IMR-90 (cell line): Measurements from ENCODE around the gene CAMTA1. TPM values are rescaled to one million over a fixed set of nuclear protein-coding genes. Genes with fewer than 3 reads are reported as not detected.

Experiments
- ATAC-seq: fragments of 200-7000 bp; cut with Tn5 transposase; 2 replicates; pipeline ENCODE4 v1.9.1; 2020; ENCODE audit warnings: low read depth, mild to moderate bottlenecking, moderate library complexity
- BruUV-seq: library from RNA; stranded (reverse); fragments of 400-500 nt; replicated peaks from 2 replicates; lab custom pipeline; 2021; lab: Mats Ljungman, UMichigan
- CTCF ChIA-PET: fragments of 300-600 bp; formaldehyde crosslinking; extraction: SDS; loops from one replicate; lab custom pipeline; 2021; ENCODE audit warnings: antibody characterized with exemption; lab: Yijun Ruan, JAX
- POLR2A ChIA-PET: fragments of 300-600 bp; sonication (Branson Sonifier 250); formaldehyde crosslinking; loops from one replicate; lab custom pipeline; 2022; ENCODE audit warnings: antibody characterized with exemption; ENCODE audit not compliant: unreplicated experiment; lab: Charles Lee
- DNase-seq: peaks from one replicate; pipeline ENCODE4 v3.0.0; 2013
- H2AFZ ChIP-seq: replicated peaks from 2 replicates; pipeline ENCODE3; 2013; ENCODE audit warnings: low read length, mild to moderate bottlenecking; ENCODE audit not compliant: poor library complexity
- H2AK5ac ChIP-seq: 2 replicates; pipeline ENCODE4 v1.6.1; 2013; ENCODE audit warnings: low read depth, low read length, inconsistent platforms
- H2AK9ac ChIP-seq: replicated peaks from 2 replicates; pipeline ENCODE3; 2013; ENCODE audit warnings: mild to moderate bottlenecking, low read depth, low read length, moderate library complexity; ENCODE audit not compliant: poor library complexity
- H2BK120ac ChIP-seq: 2 replicates; pipeline ENCODE4 v1.6.1; 2013; ENCODE audit warnings: low read depth, low read length, inconsistent platforms
- H2BK15ac ChIP-seq: 3 replicates; pipeline ENCODE4 v1.6.1; 2013; ENCODE audit warnings: low read depth, low read length, inconsistent platforms
- H2BK20ac ChIP-seq: 2 replicates; pipeline ENCODE4 v1.6.1; 2013; ENCODE audit warnings: low read depth, mild to moderate bottlenecking, inconsistent platforms, low read length, moderate library complexity
- H2BK5ac ChIP-seq: 2 replicates; pipeline ENCODE4 v1.6.1; 2013; ENCODE audit warnings: mild to moderate bottlenecking, low read depth, low read length, inconsistent platforms; ENCODE audit not compliant: poor library complexity, severe bottlenecking
- H3K14ac ChIP-seq: replicated peaks from 2 replicates; pipeline ENCODE4 v1.6.1; 2013; ENCODE audit warnings: low read depth, low read length, inconsistent platforms
- H3K18ac ChIP-seq: 2 replicates; pipeline ENCODE4 v1.6.1; 2013; ENCODE audit warnings: low read depth, low read length, control low read depth
- H3K23ac ChIP-seq: 2 replicates; pipeline ENCODE4 v1.6.1; 2013; ENCODE audit warnings: low read depth, low read length, inconsistent platforms
- H3K27ac ChIP-seq: 2 replicates; pipeline ENCODE4 v1.5.1; 2013; ENCODE audit warnings: mild to moderate bottlenecking, control low read depth, low read length; ENCODE audit not compliant: insufficient read depth
- H3K27me3 ChIP-seq: 2 replicates; pipeline ENCODE4 v1.6.1; 2013; ENCODE audit warnings: low read length; ENCODE audit not compliant: control insufficient read depth, insufficient read depth
- H3K36me3 ChIP-seq: 2 replicates; pipeline ENCODE4 v1.6.1; 2013; ENCODE audit warnings: low read length, mixed read lengths; ENCODE audit not compliant: control insufficient read depth, insufficient read depth
- H3K4ac ChIP-seq: 2 replicates; pipeline ENCODE4 v1.6.1; 2013; ENCODE audit warnings: low read depth, low read length, inconsistent platforms
- H3K4me1 ChIP-seq: 2 replicates; pipeline ENCODE4 v1.6.1; 2013; ENCODE audit warnings: low read length, mixed read lengths; ENCODE audit not compliant: control insufficient read depth, insufficient read depth
- H3K4me2 ChIP-seq: 2 replicates; pipeline ENCODE4 v1.6.1; 2013; ENCODE audit warnings: low read depth, mild to moderate bottlenecking, control low read depth, low read length, moderate library complexity
- H3K4me3 ChIP-seq: 2 replicates; pipeline ENCODE4 v1.5.1; 2013; ENCODE audit warnings: low read depth, mild to moderate bottlenecking, control low read depth, low read length, moderate library complexity; ENCODE audit not compliant: insufficient read depth
- H3K56ac ChIP-seq: 2 replicates; pipeline ENCODE4 v1.6.1; 2013; ENCODE audit warnings: low read length, inconsistent platforms; ENCODE audit not compliant: insufficient read depth; ENCODE audit errors: extremely low read depth
- H3K79me1 ChIP-seq, 2 experiments: 2 replicates each; pipeline ENCODE4 v1.6.1; 2013; ENCODE audit warnings: low read length in 2 of 2, inconsistent platforms in 1 of 2, low read depth in 1 of 2
- H3K9ac ChIP-seq: 2 replicates; pipeline ENCODE4 v1.6.1; 2013; ENCODE audit warnings: low read depth, low read length, control low read depth
- H3K9me1 ChIP-seq: 2 replicates; pipeline ENCODE4 v1.6.1; 2013; ENCODE audit warnings: low read length, inconsistent platforms; ENCODE audit not compliant: insufficient read depth
- H3K9me3 ChIP-seq: 2 replicates; pipeline ENCODE4 v1.6.1; 2013; ENCODE audit warnings: low read length; ENCODE audit not compliant: control insufficient read depth, insufficient read depth
- H4K20me1 ChIP-seq: 2 replicates; pipeline ENCODE4 v1.6.1; 2013; ENCODE audit warnings: low read length, inconsistent platforms; ENCODE audit not compliant: insufficient read depth
- H4K5ac ChIP-seq: 2 replicates; pipeline ENCODE4 v1.6.1; 2013; ENCODE audit warnings: mild to moderate bottlenecking, low read depth, low read length, control low read depth
- H4K8ac ChIP-seq, 2 experiments: 2 replicates each; pipeline ENCODE4 v1.6.1; 2013; ENCODE audit warnings: low read depth in 2 of 2, low read length in 2 of 2, control low read depth in 1 of 2, inconsistent platforms in 1 of 2
- H4K91ac ChIP-seq: 2 replicates; pipeline ENCODE4 v1.6.1; 2013; ENCODE audit warnings: low read depth, low read length, inconsistent platforms; ENCODE audit not compliant: insufficient read depth
- CHD1 ChIP-seq: IDR thresholded peaks from 2 replicates; pipeline ENCODE4 v1.6.1; 2012; ENCODE audit warnings: low read depth, low read length, improper control_type of control experiment
- FOS ChIP-seq: fragments of 150-350 bp; IDR thresholded peaks from 2 replicates; pipeline ENCODE4 v1.6.1; 2016; ENCODE audit warnings: low read depth, low read length
- MAFK ChIP-seq: IDR thresholded peaks from 2 replicates; pipeline ENCODE4 v1.6.1; 2012; ENCODE audit warnings: low read depth, low read length, improper control_type of control experiment
- MXI1 ChIP-seq: IDR thresholded peaks from 2 replicates; pipeline ENCODE4 v1.6.1; 2012; ENCODE audit warnings: low read depth, mild to moderate bottlenecking, low read length, moderate library complexity, borderline replicate concordance
- NFE2L2 ChIP-seq: fragments of 150-350 bp; IDR thresholded peaks from 2 replicates; pipeline ENCODE4 v1.6.1; 2016; ENCODE audit warnings: low read depth, mild to moderate bottlenecking, low read length
- POLR2A ChIP-seq: IDR thresholded peaks from 2 replicates; pipeline ENCODE4 v1.6.1; 2012; ENCODE audit warnings: mild to moderate bottlenecking, low read depth, low read length
- RCOR1 ChIP-seq: IDR thresholded peaks from 2 replicates; pipeline ENCODE4 v1.6.1; 2012; ENCODE audit warnings: mild to moderate bottlenecking, low read length, improper control_type of control experiment; ENCODE audit not compliant: insufficient replicate concordance
- RFX5 ChIP-seq: IDR thresholded peaks from 2 replicates; pipeline ENCODE4 v1.8.0; 2012; ENCODE audit warnings: low read depth, mild to moderate bottlenecking, low read length, moderate library complexity
- SMC3 ChIP-seq: fragments of 150-350 bp; IDR thresholded peaks from 2 replicates; pipeline ENCODE4 v1.6.1; 2016; ENCODE audit warnings: low read depth, mild to moderate bottlenecking, antibody characterized with exemption, low read length, moderate library complexity
- WGBS, 2 experiments: methylation state at CpG; one replicate each; pipeline versions ENCODE4 v1.1.5 to v1.1.7; 2013; ENCODE audit warnings: missing lambda C conversion rate in 2 of 2; ENCODE audit not compliant: insufficient read length in 1 of 2; ENCODE audit errors: extremely low coverage in 2 of 2; 5-methylcytosine and 5-hydroxymethylcytosine counted together
- dilution Hi-C: fragments of 300-500 bp; cut with HindIII; formaldehyde crosslinking; loops from one replicate; pipeline ENCODE4 v1.14.3; 2018; ENCODE audit warnings: low sequenced_read_pairs; ENCODE audit not compliant: unreplicated experiment
- in situ Hi-C: fragments of 300-500 bp; cut with MboI; formaldehyde crosslinking; loops from 3 replicates; pipeline ENCODE4 v1.14.3; 2019; ENCODE audit warnings: low sequenced_read_pairs, inconsistent platforms, mixed read lengths
- intact Hi-C: fragments of 100-400 bp; cut with micrococcal nuclease; formaldehyde crosslinking; loops from 2 replicates; pipeline ENCODE4 v1.10.0; 2022
- polyA plus RNA-seq, 3 experiments: library from polyadenylated mRNA; depleted of rRNA; stranded (reverse); fragments of >200 nt; gene quantifications; 2 replicates each; pipeline ENCODE4 v1.2.3, GENCODE V29; 2012; ENCODE audit warnings: low replicate concordance in 1 of 3
- total RNA-seq: library from RNA; depleted of rRNA; stranded (reverse); fragments of >200 nt; gene quantifications from 2 replicates; pipeline ENCODE4 v1.2.3, GENCODE V29; 2012
- TF ChIP-seq, protein P1 (sequence below): fragments of 150-350 bp; IDR thresholded peaks from 2 replicates; pipeline ENCODE4 v1.6.1; 2016; ENCODE audit warnings: low read depth, mild to moderate bottlenecking, low read length, moderate library complexity, borderline replicate concordance
- TF ChIP-seq, protein P2 (sequence below): conservative IDR thresholded peaks from 2 replicates; pipeline ENCODE4 v1.5.1; 2012; ENCODE audit warnings: mild to moderate bottlenecking, low read depth, low read length, improper control_type of control experiment

Gene CAMTA1
- total and polyA plus RNA-seq, 2 of the 4 experiments (the other 2 are of a cell fraction), result 35.5 to 74.3 TPM

DNA sequence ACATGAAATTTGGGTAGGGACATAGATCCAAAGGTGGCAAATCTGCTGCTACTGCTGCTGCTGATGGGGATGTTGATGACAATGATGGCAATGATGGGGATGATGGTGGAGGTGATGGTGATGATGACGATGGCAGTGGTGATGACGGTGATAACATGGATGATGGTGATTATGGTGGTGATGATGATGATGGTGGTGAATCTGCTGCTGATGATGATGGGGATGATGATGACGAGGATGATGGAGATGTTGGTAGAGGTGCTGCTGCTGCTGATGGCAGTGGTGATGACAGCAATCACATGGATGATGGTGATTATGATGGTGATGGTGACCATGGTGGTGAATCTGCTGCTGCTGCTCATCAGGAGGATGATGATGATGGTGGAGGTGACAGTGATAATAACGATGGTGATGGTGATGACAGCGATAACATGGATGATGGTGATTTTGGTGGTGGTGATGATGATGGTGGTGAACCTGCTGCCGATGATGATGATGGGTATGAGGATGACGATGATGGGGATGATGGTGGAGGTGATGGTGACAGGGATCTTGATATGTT is 644.9 kb downstream of the CAMTA1 start:
- Histone ChIP-seq H3K27me3 (no peaks in the 10 kb centered on the region), H3K79me1 (no peaks in the 10 kb centered on the region), H2BK15ac (no peak overlapping the region), H2AK5ac (peak overlapping the region; percentile 31; the same call in 1 of the 2 replicates), H2BK120ac (no peak overlapping the region), H3K4me3 (no peak overlapping the region), H3K4me2 (no peak overlapping the region), H3K56ac (no peak overlapping the region), H4K20me1 (no peaks in the 10 kb centered on the region), H4K8ac (no peak overlapping the region), H3K27ac (no peak overlapping the region), H2AFZ (no peak overlapping the region), H3K4me1 (peaks cover 4% of the 10 kb centered on the region), H2BK5ac (no peak overlapping the region), H2AK9ac (peak overlapping the region; percentile 31), H4K91ac (no peak overlapping the region), H3K9ac (no peak overlapping the region), H2BK20ac (no peak overlapping the region), H3K14ac (no peak overlapping the region), H3K4ac (no peak overlapping the region), H3K9me3 (peaks cover 4% of the 10 kb centered on the region; the same call in 1 of the 2 replicates), H3K23ac (no peak overlapping the region), H4K5ac (no peak overlapping the region), H3K36me3 (no peaks in the 10 kb centered on the region), H3K9me1 (no peaks in the 10 kb centered on the region), H3K18ac (no peak overlapping the region)
- POLR2A ChIA-PET, result no interaction called here
- 78% methylated on average over 5 of the region's 7 CpGs; no CpG with 5 or more reads in 1 of the 2 experiments for WGBS, 2 experiments
- DNase-seq (no peak), ATAC-seq (no peak)
- dilution Hi-C loops (no loop called here), intact Hi-C loops (no loop called here), in situ Hi-C loops (no loop called here)
- CTCF ChIA-PET, result no interaction called here
- no TSS peak for BruUV-seq
- no peak for TF ChIP-seq SMC3
- no peak for TF ChIP-seq NFE2L2
- no peak for TF ChIP-seq RFX5
- TF ChIP-seq, protein P1, sequence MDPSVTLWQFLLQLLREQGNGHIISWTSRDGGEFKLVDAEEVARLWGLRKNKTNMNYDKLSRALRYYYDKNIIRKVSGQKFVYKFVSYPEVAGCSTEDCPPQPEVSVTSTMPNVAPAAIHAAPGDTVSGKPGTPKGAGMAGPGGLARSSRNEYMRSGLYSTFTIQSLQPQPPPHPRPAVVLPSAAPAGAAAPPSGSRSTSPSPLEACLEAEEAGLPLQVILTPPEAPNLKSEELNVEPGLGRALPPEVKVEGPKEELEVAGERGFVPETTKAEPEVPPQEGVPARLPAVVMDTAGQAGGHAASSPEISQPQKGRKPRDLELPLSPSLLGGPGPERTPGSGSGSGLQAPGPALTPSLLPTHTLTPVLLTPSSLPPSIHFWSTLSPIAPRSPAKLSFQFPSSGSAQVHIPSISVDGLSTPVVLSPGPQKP, result no peak
- TF ChIP-seq, protein P2, sequence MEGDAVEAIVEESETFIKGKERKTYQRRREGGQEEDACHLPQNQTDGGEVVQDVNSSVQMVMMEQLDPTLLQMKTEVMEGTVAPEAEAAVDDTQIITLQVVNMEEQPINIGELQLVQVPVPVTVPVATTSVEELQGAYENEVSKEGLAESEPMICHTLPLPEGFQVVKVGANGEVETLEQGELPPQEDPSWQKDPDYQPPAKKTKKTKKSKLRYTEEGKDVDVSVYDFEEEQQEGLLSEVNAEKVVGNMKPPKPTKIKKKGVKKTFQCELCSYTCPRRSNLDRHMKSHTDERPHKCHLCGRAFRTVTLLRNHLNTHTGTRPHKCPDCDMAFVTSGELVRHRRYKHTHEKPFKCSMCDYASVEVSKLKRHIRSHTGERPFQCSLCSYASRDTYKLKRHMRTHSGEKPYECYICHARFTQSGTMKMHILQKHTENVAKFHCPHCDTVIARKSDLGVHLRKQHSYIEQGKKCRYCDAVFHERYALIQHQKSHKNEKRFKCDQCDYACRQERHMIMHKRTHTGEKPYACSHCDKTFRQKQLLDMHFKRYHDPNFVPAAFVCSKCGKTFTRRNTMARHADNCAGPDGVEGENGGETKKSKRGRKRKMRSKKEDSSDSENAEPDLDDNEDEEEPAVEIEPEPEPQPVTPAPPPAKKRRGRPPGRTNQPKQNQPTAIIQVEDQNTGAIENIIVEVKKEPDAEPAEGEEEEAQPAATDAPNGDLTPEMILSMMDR, result no peak
- TF ChIP-seq POLR2A, result no peak
- no peak for TF ChIP-seq RCOR1
- TF ChIP-seq CHD1, result no peak
- TF ChIP-seq MAFK, result no peak
- no peak for TF ChIP-seq FOS
- TF ChIP-seq MXI1, result no peak
